Thyroid gland (tissue), 4 donors: ENCODE data around the gene FGF16. TPM values are rescaled to one million over a fixed set of nuclear protein-coding genes. Genes with fewer than 3 reads are reported as not detected.
A peak's percentile ranks its signal among the peaks of the same experiment; 100 is the strongest.

Source experiments
- DNase-seq, 2 donors: peaks; one replicate each; pipeline ENCODE4 v3.0.0-alpha.2; 2019
- H3K27ac ChIP-seq, 3 donors: fragments of 200-600 bp; sonication (generic); 1 replicate in 2 of 3; 2 replicates in 1 of 3; pipeline ENCODE4 v1.5.1; 2016 to 2019; ENCODE audit warnings: mild to moderate bottlenecking in 1 of 3, moderate library complexity in 1 of 3
- H3K27me3 ChIP-seq: fragments of 200-600 bp; sonication (generic); one replicate; pipeline ENCODE4 v1.5.1; 2019
- H3K36me3 ChIP-seq, 2 donors: fragments of 200-600 bp; sonication (generic); one replicate each; pipeline ENCODE4 v1.5.1; 2016 to 2019
- H3K4me1 ChIP-seq, 2 donors: fragments of 200-600 bp; sonication (generic); one replicate each; pipeline ENCODE4 v1.5.1; 2017 to 2019
- H3K4me3 ChIP-seq, 3 donors: fragments of 200-600 bp; sonication (generic); replicated peaks in 1 of 3; 1 replicate in 2 of 3; 2 replicates in 1 of 3; pipeline ENCODE4 v1.5.1; 2016; ENCODE audit warnings: mild to moderate bottlenecking in 1 of 3
- H3K9me3 ChIP-seq: fragments of 200-600 bp; sonication (generic); one replicate; pipeline ENCODE4 v1.5.1; 2017
- POLR2A ChIP-seq, 2 donors: fragments of 450-650 bp; IDR thresholded peaks; one replicate each; pipeline ENCODE4 v1.6.1; 2017; ENCODE audit warnings: antibody characterized with exemption in 2 of 2, mild to moderate bottlenecking in 2 of 2, moderate library complexity in 1 of 2
- WGBS, 2 donors: methylation state at CpG; one replicate each; pipeline ENCODE4 v1.1.5; 2017; 5-methylcytosine and 5-hydroxymethylcytosine counted together
- intact Hi-C: fragments of 100-400 bp; cut with DNase I; formaldehyde crosslinking; loops from one replicate; pipeline ENCODE4 v1.15.1; 2023
- total RNA-seq, 4 donors: library from RNA; depleted of rRNA; stranded (reverse); fragments of >200 nt; gene quantifications; one replicate each; pipeline ENCODE4 v1.2.3, GENCODE V29; 2016
- TF ChIP-seq, protein P1 (sequence below), 6 experiments: fragments of 200-600 bp in 3 of 6; fragments of 450-650 bp in 3 of 6; sonication (generic) in 3 of 6; IDR thresholded peaks; one replicate each; pipeline ENCODE4 v1.5.1; 2016 to 2019; ENCODE audit warnings: antibody characterized with exemption in 6 of 6, mild to moderate bottlenecking in 2 of 6, inconsistent platforms in 1 of 6, moderate library complexity in 1 of 6

The FGF16 gene
- total RNA-seq, 4 donors from 2014 or later, result 0.22 to 0.27 TPM; not detected in 2

DNA sequence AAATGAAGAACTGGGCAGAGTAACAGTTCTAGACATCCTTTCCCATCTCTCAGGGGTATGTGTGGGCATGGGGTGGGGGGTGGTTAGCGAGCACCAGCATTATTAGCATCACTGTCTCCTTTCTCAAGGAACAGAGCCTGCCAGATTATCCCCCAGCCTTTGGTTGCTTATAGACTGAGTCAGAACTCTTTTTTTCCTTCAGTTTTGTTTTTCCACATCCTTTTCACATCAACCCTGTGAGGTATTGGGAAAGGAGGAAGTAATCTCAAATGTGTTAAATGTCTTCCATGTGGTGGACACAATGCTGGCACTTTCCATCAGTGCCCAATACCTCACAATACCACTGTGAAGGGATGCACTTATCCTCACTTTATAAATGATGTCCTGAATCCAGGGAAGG lies 3.1 kb upstream of the FGF16 start:
- intact Hi-C loops, result no loop called here
- no peaks in the 10 kb centered on the region for H3K9me3 ChIP-seq
- TF ChIP-seq, protein P1, sequence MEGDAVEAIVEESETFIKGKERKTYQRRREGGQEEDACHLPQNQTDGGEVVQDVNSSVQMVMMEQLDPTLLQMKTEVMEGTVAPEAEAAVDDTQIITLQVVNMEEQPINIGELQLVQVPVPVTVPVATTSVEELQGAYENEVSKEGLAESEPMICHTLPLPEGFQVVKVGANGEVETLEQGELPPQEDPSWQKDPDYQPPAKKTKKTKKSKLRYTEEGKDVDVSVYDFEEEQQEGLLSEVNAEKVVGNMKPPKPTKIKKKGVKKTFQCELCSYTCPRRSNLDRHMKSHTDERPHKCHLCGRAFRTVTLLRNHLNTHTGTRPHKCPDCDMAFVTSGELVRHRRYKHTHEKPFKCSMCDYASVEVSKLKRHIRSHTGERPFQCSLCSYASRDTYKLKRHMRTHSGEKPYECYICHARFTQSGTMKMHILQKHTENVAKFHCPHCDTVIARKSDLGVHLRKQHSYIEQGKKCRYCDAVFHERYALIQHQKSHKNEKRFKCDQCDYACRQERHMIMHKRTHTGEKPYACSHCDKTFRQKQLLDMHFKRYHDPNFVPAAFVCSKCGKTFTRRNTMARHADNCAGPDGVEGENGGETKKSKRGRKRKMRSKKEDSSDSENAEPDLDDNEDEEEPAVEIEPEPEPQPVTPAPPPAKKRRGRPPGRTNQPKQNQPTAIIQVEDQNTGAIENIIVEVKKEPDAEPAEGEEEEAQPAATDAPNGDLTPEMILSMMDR (IDR thresholded peaks at IDR 0.05), result no peak
- TF ChIP-seq POLR2A (IDR thresholded peaks at IDR 0.05), result no peak
- 70 to 94% methylated on average over 1 of the region's 1 CpG for WGBS, 2 donors
- H3K27me3 ChIP-seq, result no peaks in the 10 kb centered on the region
- no peak overlapping the region for H3K27ac ChIP-seq
- no peak overlapping the region for H3K4me3 ChIP-seq
- DNase-seq, result no peak
- no peaks in the 10 kb centered on the region for H3K36me3 ChIP-seq
- no peaks in the 10 kb centered on the region for H3K4me1 ChIP-seq

GRCh38 chrX:77444545-77444944 lies 2.6 kb upstream of the FGF16 start:
- DNase-seq, result no peak
- H3K9me3 ChIP-seq, result no peaks in the 10 kb centered on the region
- whole genome bisulfite sequencing, 2 donors, result 61 to 94% methylated on average over 3 of the region's 3 CpGs
- TF ChIP-seq POLR2A (IDR thresholded peaks at IDR 0.05), result no peak
- TF ChIP-seq, protein P1 (IDR thresholded peaks at IDR 0.05), result no peak
- H3K4me1 ChIP-seq, result no peaks in the 10 kb centered on the region
- H3K4me3 ChIP-seq, result no peak overlapping the region
- H3K27ac ChIP-seq, result no peak overlapping the region
- H3K36me3 ChIP-seq, result no peaks in the 10 kb centered on the region
- H3K27me3 ChIP-seq, result no peaks in the 10 kb centered on the region
- intact Hi-C loops, result no loop called here

- no peaks in the 10 kb centered on the region for H3K36me3 ChIP-seq
- peak; percentile 45 to 53 for DNase-seq
- no peak for TF ChIP-seq POLR2A (IDR thresholded peaks at IDR 0.05)
- TF ChIP-seq, protein P1 (IDR thresholded peaks at IDR 0.05), result peak in 3 of 6 experiments; percentile 9 to 31 (median 25)
- no peaks in the 10 kb centered on the region for H3K4me1 ChIP-seq
- H3K9me3 ChIP-seq, result no peaks in the 10 kb centered on the region
- H3K27ac ChIP-seq, result no peak overlapping the region
- intact Hi-C loops, result no loop called here
- no peaks in the 10 kb centered on the region for H3K27me3 ChIP-seq
- peak overlapping the region in 2 of 3 donors; percentile 7 to 21 for H3K4me3 ChIP-seq
- WGBS, 2 donors, result 0 to 8% methylated on average over 6 to 10 of the region's 27 CpGs
These were observed 1.1 kb upstream of the FGF16 start for GRCh38 chrX:77446029-77446585.

DNA sequence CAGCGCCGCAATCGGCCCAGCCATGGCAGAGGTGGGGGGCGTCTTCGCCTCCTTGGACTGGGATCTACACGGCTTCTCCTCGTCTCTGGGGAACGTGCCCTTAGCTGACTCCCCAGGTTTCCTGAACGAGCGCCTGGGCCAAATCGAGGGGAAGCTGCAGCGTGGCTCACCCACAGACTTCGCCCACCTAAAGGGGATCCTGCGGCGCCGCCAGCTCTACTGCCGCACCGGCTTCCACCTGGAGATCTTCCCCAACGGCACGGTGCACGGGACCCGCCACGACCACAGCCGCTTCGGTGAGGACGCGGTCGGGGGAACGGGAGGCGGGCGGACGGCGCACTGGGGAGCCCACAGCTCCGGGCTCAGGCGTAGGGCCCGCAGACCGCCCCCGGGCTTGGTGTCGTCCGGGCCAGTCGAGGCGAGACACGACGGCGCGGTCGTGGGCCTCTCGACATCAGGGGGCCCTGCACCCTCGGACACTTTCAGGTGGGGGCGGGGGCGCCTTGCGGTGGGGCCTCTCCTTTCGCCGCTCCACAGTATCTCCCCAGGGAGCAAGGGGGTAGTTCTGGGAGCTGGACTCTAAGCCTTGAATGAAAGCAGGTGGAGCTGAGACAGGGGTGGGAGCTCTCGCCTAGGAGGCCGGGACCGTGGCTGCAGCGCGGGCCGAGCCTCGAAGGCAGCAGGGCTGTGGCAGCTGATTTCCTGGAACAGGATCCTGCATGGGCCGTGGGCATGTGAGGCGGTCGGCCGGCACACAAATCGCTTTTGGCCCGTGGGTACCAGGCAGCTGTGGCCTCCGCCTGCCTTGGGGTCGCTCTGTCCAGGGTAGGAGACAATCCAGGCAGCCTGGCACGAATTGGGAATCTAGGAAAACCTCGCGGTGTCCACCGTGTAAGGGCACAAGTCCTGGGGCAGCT lies 722 bp downstream of the FGF16 start:
- Histone ChIP-seq H3K27ac (no peak overlapping the region), H3K27me3 (no peaks in the 10 kb centered on the region), H3K9me3 (no peaks in the 10 kb centered on the region), H3K36me3 (no peaks in the 10 kb centered on the region), H3K4me3 (peak overlapping the region in 1 of 3 donors; percentile 21), H3K4me1 (no peaks in the 10 kb centered on the region)
- intact Hi-C loops, result no loop called here
- TF ChIP-seq POLR2A (IDR thresholded peaks at IDR 0.05), result no peak
- TF ChIP-seq, protein P1 (IDR thresholded peaks at IDR 0.05), result no peak
- WGBS, 2 donors, result 87% methylated on average over 3 of the region's 73 CpGs; no CpG with 5 or more reads in 1 of the 2 donors
- no peak for DNase-seq

DNA sequence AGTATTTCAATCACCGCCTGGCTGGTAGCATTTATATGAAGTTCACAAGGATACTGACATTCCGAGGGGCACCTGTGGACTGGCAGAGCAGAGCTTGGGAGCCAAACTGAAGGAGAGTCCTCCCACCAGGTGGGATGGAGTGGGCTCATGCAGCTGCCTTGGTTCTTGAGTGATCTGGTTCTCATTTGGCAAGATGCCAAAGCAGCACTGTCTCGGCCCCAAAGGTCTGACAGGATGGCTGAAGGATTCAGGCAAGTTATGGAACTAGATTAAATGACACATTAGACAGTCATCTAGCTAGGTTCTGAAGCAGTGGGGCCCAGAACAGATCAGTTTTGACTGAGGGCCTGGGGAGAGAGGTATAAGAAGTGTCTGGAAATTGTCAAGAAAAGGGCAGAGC lies 3.2 kb downstream of the FGF16 start:
- H3K4me3 ChIP-seq, result no peak overlapping the region
- H3K27ac ChIP-seq, result no peak overlapping the region
- 43 to 100% methylated on average over 1 to 2 of the region's 3 CpGs for whole genome bisulfite sequencing, 2 donors
- H3K9me3 ChIP-seq, result no peaks in the 10 kb centered on the region
- H3K4me1 ChIP-seq, result no peaks in the 10 kb centered on the region
- no peak for DNase-seq
- H3K36me3 ChIP-seq, result no peaks in the 10 kb centered on the region
- H3K27me3 ChIP-seq, result no peaks in the 10 kb centered on the region
- intact Hi-C loops, result no loop called here
- no peak for TF ChIP-seq POLR2A (IDR thresholded peaks at IDR 0.05)
- TF ChIP-seq, protein P1 (IDR thresholded peaks at IDR 0.05), result no peak
